Esophagus squamous epithelium (tissue), 5 donors: Measurements from ENCODE around the gene DHDDS. TPM values are rescaled to one million over a fixed set of nuclear protein-coding genes. Genes with fewer than 3 reads are reported as not detected.

Experiments
- DNase-seq: peaks from one replicate; lab custom pipeline; 2025; lab: John Stamatoyannopoulos, UW
- H3K27ac ChIP-seq, 4 donors: fragments of 200-600 bp; sonication (generic); one replicate each; pipeline ENCODE4 v1.5.1; 2016 to 2019; ENCODE audit warnings: mild to moderate bottlenecking in 1 of 4
- H3K27me3 ChIP-seq, 4 donors: fragments of 200-600 bp; sonication (generic); 1 replicate in 3 of 4; 2 replicates in 1 of 4; pipeline versions ENCODE4 v1.5.1 to v1.6.0; 2017 to 2021; ENCODE audit warnings: antibody characterized with exemption in 1 of 4
- H3K36me3 ChIP-seq, 3 donors: fragments of 200-600 bp; sonication (generic); one replicate each; pipeline ENCODE4 v1.5.1; 2016 to 2019
- H3K4me1 ChIP-seq, 3 donors: fragments of 200-600 bp; sonication (generic); one replicate each; pipeline ENCODE4 v1.5.1; 2017 to 2019
- H3K4me3 ChIP-seq, 4 donors: fragments of 200-600 bp; sonication (generic); 1 replicate in 3 of 4; 2 replicates in 1 of 4; pipeline ENCODE4 v1.5.1; 2016 to 2019; ENCODE audit warnings: mild to moderate bottlenecking in 2 of 4, moderate library complexity in 1 of 4
- H3K9me3 ChIP-seq, 3 donors: fragments of 200-600 bp; sonication (generic); one replicate each; pipeline ENCODE4 v1.5.1; 2016 to 2019
- CTCF ChIP-seq, 6 experiments: fragments of 450-650 bp in 4 of 6; fragments of 200-600 bp in 2 of 6; sonication (generic) in 2 of 6; IDR thresholded peaks; one replicate each; pipeline ENCODE4 v1.5.1; 2016 to 2019; ENCODE audit warnings: antibody characterized with exemption in 6 of 6, mild to moderate bottlenecking in 4 of 6, moderate library complexity in 4 of 6
- POLR2A ChIP-seq, 4 donors: fragments of 450-650 bp; IDR thresholded peaks; one replicate each; pipeline ENCODE4 v1.6.1; 2017; ENCODE audit warnings: antibody characterized with exemption in 4 of 4, mild to moderate bottlenecking in 4 of 4, moderate library complexity in 3 of 4
- WGBS, 2 donors: methylation state at CpG; one replicate each; pipeline ENCODE4 v1.1.5; 2018; 5-methylcytosine and 5-hydroxymethylcytosine counted together
- intact Hi-C: fragments of 100-400 bp; cut with DNase I; formaldehyde crosslinking; loops from one replicate; pipeline ENCODE4 v1.15.0; 2022
- total RNA-seq, 4 donors: library from RNA; depleted of rRNA; stranded (reverse); fragments of >200 nt; gene quantifications; one replicate each; pipeline ENCODE4 v1.1.0, GENCODE V29; 2016
- donor health status: DM: yes; HTN: yes; CAD: no.

DHDDS gene
- total RNA-seq, 4 donors from 2014 or later: 30.3 to 49.7 (median 37.9) TPM

GRCh38 chr1:26478988-26479387, 46.9 kb downstream of the DHDDS start:
- H3K27me3 ChIP-seq: no peaks in the 10 kb centered on the region
- intact Hi-C loops: no loop called here
- H3K4me3 ChIP-seq: no peak overlapping the region
- peaks cover under 1 to 16% (median 4%) of the 10 kb centered on the region in 3 donors for H3K4me1 ChIP-seq
- no peaks in the 10 kb centered on the region for H3K9me3 ChIP-seq
- no peak for TF ChIP-seq POLR2A (IDR thresholded peaks at IDR 0.05)
- TF ChIP-seq CTCF (IDR thresholded peaks at IDR 0.05): no peak
- no peak overlapping the region for H3K27ac ChIP-seq
- peaks cover 0 to 51% (median 4%) of the 10 kb centered on the region in 3 donors for H3K36me3 ChIP-seq
- 87 to 91% methylated on average over 6 of the region's 6 CpGs for WGBS, 2 donors
- DNase-seq: no peak

- H3K36me3 ChIP-seq: peaks cover 0 to 18% (median 0%) of the 10 kb centered on the region in 3 donors
- intact Hi-C loops: no loop called here
- no peaks in the 10 kb centered on the region for H3K9me3 ChIP-seq
- no peak overlapping the region for H3K4me3 ChIP-seq
- H3K4me1 ChIP-seq: peaks cover 0 to 8% (median 0%) of the 10 kb centered on the region in 3 donors
- H3K27ac ChIP-seq: no peak overlapping the region
- TF ChIP-seq CTCF (IDR thresholded peaks at IDR 0.05): no peak
- TF ChIP-seq POLR2A (IDR thresholded peaks at IDR 0.05): no peak
- no peaks in the 10 kb centered on the region for H3K27me3 ChIP-seq
- DNase-seq: no peak
- WGBS, 2 donors: 74 to 77% methylated on average over 2 of the region's 2 CpGs
Observed at GRCh38 chr1:26482921-26483320, 50.8 kb downstream of the DHDDS start.

GRCh38 chr1:26483980-26484379, 51.9 kb downstream of the DHDDS start:
- intact Hi-C loops: no loop called here
- no peak for DNase-seq
- H3K4me1 ChIP-seq: peaks cover 0 to 8% (median 0%) of the 10 kb centered on the region in 3 donors
- H3K36me3 ChIP-seq: peaks cover 0 to 11% (median 0%) of the 10 kb centered on the region in 3 donors
- WGBS, 2 donors: 73 to 78% methylated on average over 2 of the region's 2 CpGs
- H3K4me3 ChIP-seq: no peak overlapping the region
- no peak overlapping the region for H3K27ac ChIP-seq
- no peaks in the 10 kb centered on the region for H3K9me3 ChIP-seq
- TF ChIP-seq POLR2A (IDR thresholded peaks at IDR 0.05): no peak
- no peak for TF ChIP-seq CTCF (IDR thresholded peaks at IDR 0.05)
- H3K27me3 ChIP-seq: no peaks in the 10 kb centered on the region

GRCh38 chr1:26490155-26490554, 58.0 kb downstream of the DHDDS start:
- H3K27me3 ChIP-seq: no peaks in the 10 kb centered on the region
- H3K4me3 ChIP-seq: no peak overlapping the region
- H3K36me3 ChIP-seq: no peaks in the 10 kb centered on the region
- H3K4me1 ChIP-seq: no peaks in the 10 kb centered on the region
- H3K9me3 ChIP-seq: no peaks in the 10 kb centered on the region
- intact Hi-C loops: no loop called here
- H3K27ac ChIP-seq: no peak overlapping the region
- no peak for DNase-seq
- TF ChIP-seq CTCF (IDR thresholded peaks at IDR 0.05): no peak
- no peak for TF ChIP-seq POLR2A (IDR thresholded peaks at IDR 0.05)
- 96% methylated on average over 4 of the region's 4 CpGs for WGBS, 2 donors

GRCh38 chr1:26493267-26493666, 61.1 kb downstream of the DHDDS start:
- H3K9me3 ChIP-seq: no peaks in the 10 kb centered on the region

More at GRCh38 chr1:26493267-26493666, 61.1 kb downstream of the DHDDS start:
- no peaks in the 10 kb centered on the region for H3K4me1 ChIP-seq
- H3K27me3 ChIP-seq: no peaks in the 10 kb centered on the region
- 51 to 74% methylated on average over 3 of the region's 3 CpGs for WGBS, 2 donors
- H3K36me3 ChIP-seq: no peaks in the 10 kb centered on the region
- H3K4me3 ChIP-seq: no peak overlapping the region
- H3K27ac ChIP-seq: no peak overlapping the region
- intact Hi-C loops: no loop called here
- no peak for DNase-seq
- no peak for TF ChIP-seq POLR2A (IDR thresholded peaks at IDR 0.05)
- TF ChIP-seq CTCF (IDR thresholded peaks at IDR 0.05): no peak
